Dedifferentiated amniotic fluid mesenchymal stem cell (primary cell): ENCODE results near the gene MDM1.

ENCODE experiments used
- DNase-seq: peaks from one replicate; pipeline ENCODE4 v3.0.0-alpha.2; 2016; ENCODE audit errors: extremely low spot score

The MDM1 gene

DNA sequence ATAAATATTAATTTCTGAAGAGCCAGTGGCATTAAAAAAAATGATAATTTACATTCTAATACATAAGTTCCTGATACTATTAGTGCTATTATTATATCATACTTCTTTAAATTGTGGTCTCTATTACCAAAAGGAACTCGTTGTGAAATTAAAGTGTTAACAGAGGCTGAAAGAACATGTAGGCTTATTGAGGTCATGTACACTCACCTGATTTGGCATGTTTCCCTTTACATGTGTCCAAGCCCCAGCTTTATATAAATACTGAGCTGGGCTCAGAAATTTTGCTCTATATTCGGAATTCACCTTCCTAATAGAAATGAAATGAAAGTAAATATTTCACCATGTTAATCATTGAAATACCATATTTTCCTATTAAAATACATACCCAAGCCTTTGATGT, 11.0 kb downstream of the MDM1 start:
- DNase-seq, result no peak

DNA sequence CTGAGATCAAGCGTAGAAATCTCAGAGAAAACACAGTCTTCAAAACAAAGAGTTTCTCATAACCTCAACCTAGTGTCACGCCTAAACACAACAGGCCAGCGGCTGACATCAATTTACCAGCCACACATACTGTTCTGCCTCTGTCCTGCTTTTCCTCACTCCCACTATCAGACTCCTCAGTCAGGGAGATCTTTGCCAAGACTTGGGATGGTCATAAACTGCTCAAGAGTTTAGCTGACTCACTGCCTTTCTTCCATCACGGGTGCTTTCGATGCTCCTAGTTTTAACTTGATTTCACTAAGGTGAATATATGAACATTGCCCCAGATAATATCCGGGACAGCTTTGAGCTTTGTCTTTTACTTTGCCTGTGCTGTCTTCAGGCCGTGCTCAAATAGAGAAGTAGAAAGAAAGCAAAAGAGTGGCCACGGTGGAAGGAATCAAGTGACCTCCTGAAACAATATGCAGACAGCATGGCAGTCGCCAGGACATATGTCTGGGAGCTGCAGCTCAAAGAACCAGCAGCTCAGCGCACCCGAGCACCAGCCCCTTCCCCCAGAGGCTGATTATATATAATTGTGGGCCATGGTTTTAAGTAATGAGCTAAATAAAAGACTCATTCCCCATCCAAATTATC, 12.1 kb downstream of the MDM1 start:
- peak; percentile 68 for DNase-seq

DNA sequence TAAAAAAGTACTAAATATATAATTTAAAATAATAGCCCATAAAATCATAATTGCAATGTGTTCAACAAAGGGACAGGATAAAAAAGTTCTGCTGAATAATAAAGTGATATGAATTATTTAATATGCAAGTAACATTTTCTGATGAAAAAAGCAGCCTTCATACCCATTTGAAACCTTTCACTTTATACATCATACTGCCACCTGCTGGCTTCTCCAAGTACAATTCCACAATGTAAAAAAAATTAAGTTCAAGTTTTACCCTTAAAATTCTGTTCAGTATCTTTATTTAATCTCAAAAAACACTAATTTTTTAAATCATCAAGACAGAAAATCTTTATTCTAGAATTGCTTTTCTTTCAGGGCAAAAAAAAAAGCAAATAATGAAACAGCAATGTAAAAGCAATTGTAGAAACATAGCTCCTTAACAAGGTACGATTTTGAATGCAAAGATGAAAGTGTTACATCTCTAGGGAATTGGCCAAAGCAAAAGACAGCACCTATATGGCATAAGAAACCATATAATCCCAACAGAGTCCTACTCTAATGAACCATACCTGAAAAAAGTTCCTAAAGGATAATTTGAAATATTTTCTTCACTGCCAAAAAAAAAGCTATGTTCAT, 15.0 kb downstream of the MDM1 start:
- peak; percentile 67 for DNase-seq

DNA sequence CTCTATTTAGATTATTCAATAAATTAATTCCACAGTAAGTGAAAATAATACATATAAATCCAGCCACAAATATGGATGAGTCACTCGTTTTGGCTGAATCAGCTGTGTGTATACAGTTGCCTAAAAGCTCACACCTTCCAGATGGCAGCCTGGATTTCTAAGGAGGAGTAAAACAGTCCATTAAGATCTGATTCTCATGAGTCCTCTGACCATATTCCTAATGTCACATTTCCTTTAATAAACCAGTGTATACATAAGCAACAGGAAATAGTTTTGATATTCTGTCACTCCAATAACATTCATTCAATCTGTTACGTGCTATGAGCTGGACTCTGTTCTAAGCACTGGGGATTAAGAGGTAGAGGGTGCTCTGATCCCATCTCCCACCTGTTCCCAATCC, 21.8 kb downstream of the MDM1 start:
- DNase-seq, result peak; percentile 21

DNA sequence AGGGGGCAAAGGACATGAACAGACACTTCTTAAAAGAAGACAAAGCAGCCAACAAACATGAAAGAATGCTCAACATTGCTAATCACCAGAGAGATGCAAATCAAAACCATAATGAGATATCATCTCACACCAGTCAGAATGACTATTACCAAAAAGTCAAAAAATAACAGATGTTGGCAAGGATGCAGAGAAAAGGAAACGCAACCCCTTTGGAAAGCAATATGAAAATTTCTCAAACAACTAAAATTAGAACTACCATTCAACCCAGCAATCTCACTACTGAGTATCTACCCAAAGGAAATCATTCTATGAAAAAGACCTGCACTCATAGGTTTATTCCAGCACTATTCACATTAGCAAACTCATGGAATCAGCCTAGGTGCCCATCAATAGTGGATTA, 25.6 kb downstream of the MDM1 start:
- no peak for DNase-seq

DNA sequence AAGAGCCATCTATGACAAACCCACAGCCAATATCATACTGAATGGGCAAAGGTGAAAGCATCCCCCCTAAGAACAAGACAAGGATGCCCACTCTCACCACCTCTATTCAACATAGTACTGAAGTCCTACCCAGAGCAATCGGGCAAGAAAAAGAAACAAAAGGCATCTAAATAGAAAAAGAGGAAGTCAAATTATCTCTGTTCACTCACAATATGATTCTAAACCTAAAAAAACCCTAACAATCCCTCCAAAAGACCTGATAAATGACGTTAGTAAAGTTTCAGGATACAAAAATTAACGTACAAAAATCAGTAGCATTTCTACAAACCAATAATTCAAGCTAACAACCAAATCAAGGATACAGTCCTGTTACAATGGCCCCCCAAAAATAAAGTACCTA, 26.9 kb downstream of the MDM1 start:
- no peak for DNase-seq

DNA sequence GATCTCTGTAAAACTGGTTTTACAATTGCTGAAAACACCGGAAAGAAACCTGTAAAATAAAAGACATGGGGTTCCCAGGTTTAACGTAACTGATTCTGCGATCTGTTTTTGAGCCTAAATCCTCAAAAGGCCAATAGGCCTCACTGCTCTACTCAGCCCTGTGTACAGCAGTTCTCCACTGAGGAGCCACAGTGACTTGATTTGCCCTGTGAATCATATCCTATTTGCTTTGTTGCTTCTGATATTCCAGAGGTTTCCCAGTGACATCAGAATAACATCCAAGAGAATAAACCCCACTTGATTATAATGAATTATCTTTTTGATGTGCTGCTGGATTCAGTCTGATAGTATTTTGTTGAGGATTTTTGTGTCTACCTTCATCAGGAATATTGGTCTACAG, 27.5 kb downstream of the MDM1 start:
- DNase-seq, result no peak

DNA sequence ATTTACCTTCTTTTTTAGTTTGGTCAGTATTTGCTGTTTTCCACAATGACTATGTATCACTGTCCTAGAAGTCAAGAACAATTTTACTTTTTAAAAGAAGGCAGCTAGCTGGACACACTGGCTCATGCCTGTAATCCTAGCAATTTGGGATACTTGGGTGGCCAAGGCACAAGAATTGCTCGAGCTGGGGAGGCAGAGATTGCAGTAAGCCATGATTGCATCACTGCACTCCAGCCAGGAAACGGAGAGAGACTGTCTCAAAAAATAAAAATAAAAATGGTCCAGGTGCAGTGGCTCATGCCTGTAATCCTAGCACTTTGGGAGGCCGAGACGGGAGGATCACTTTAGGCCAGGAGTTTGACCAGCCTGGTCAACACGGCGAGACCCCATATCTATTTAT, 28.3 kb downstream of the MDM1 start:
- no peak for DNase-seq

DNA sequence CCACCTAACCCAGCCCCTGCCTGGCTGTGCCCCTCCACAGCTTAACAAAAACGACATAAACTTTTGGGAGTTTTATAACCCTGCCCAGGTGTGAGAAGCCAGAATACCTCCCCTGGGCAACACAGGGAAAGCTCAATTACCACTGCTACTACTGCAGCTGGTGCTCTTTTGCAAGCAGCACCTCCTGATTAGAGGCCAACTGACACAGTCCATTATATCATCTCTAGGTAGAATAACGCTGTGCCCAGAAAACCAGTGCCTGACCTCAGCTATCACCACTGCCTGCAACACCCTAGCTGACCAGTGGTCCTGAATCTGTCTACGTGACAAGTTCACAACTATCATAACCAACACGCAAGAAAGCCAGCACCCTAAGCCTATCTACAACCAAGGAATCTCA, 34.2 kb downstream of the MDM1 start:
- DNase-seq, result no peak

DNA sequence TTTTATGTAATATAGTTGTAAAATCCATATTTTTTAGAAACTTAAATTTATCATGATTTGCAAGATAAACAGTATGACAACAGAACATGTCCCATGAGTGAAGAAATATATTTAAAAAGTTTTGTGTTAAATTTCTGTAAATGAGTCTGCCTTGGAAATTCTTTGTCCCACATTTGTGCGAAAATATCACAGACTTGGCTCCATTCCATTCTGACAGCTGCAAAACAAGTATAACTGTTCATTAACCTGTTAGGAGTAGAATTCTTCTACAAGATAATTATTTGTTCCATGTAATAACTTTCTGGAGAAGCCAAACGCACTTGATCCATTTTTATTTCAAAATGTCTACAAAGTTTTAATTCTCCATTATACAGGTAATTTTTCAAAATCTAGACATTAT, 37.9 kb downstream of the MDM1 start:
- DNase-seq, result no peak

DNA sequence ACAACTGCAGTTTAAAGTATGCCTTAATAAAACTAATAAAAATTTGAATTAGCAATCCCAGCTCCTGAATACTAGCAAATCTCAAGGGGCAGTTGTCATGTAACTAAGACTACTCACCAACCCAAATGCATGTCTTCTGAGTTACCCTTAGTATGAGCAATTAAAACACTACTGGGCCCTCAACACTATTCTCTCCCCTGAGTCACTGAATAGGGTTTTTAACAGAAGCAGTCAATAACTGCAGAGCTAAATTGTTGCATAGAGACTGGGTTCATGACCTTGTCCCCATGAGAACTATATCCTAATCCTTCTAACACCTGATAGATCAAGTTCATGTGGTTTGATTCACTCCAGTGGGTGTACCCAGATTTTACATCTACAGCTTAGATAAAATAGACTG, 38.8 kb downstream of the MDM1 start:
- DNase-seq, result no peak

DNA sequence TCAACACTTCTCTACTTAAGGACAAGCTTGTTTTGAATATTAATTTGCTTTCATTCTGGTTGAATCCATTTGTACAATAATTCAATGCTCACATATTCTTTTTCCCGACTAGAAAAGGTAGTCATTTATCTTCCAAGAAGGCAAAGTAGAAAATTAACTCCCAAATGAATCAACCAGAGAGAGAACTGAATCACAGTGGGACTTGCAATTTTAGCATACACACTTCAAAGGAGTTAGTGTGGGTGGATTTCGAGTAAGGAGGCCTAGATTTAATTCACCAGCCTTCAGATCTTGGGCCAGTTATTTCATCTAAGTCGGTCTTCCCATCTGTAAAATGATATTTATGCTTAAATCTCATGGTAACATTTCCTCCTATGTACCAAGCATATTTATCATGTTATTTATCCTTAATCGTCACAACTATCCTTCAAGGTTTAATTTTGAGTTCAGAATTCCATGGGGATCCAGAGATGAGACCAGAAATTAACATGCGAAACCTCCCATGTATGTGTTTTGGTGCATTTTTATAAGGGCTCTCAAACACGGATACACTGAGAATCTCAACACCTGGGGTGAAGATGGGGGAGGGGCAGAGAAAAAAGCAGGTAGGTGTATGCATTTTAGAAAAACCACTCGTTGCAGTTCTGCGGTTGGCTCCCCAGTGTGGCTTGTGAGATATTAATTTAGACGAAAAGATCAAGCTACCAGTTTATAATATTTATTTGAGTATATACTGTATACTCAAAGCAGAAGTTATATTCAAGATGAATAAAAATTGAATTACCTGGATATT, 39.8 kb downstream of the MDM1 start:
- no peak for DNase-seq

DNA sequence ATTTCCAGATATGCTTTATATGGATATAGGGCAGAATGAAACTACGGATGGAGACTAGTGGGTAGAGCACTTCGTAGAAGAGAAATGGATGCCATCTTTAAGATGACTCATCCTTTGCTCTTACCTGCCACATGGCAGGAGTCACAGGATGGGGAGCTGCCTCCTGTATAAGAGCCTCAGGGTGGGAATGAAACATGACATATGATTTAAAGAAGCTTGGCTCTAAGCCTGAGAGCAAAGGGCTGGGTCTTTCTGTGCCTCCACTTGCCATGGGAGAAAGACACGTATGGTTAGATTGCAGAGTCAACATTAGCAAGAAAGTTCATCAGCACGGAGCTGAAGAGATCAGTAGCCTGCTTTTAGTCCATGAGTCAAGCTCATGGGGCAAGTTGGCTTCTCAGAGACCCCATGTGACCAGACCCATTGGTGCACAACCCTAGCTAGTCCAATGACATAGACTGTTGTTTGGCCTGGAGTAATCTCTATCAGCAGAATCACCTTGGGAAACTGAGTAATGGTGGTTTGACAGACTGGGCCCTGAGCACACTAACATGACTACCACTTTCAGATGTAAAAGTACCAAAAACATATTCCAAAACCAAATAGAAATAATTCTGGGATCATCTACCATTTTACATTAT, 40.6 kb downstream of the MDM1 start:
- no peak for DNase-seq

DNA sequence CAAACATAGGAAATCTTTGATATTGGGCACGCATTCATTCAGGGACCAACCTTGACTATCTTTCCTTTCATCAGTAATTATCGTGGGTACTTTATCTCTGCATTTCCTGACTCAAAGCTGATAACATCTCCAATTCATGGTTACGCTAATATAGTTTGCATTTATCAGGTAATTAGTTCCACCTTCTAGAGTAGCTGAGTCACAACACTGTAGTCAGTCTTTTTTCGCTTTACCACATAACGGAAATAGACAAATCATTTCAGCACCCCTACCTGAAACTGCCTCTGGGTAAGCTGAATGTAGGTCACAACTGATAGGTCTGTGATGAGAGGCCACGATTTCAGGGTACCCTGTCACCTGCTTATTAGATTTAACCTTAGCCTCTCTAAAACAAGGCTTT, 42.0 kb downstream of the MDM1 start:
- no peak for DNase-seq

DNA sequence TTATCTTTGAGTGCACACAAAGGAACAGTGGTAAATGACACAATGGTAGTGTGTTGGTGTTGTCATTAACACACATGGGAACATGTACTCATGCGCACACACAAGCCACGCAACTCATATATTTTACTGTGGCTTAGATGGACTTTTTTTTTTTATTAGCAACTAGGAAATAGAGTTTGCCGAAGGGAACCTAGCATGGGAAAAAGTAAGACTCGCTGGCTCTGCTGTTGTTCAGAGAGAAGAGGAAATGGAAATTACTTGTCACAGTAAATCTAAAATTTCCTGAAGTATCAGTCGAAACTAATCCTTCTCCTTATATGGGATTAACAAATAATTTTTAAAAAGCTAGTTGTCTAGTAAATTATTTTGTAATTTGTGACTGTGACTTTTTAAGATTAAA, 45.1 kb downstream of the MDM1 start:
- no peak for DNase-seq

DNA sequence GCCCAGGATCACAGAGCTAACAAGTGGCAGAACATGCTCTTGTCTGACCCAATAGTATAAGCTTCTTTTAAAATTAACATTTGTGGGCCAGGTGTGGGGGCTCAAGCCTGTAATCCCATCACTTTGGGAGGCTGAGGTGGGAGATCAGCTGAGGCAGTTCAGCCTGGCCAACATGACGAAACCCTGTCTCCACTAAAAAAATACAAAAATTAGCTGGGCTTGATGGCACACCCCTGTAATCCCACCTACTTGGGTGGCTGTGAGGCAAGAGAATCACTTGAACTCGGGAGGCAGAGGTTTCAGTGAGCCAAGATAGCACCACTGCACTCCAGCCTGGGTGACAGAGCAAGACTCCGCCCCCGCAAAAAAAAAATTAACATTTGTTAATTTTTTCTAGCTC, 45.8 kb downstream of the MDM1 start:
- DNase-seq, result no peak

DNA sequence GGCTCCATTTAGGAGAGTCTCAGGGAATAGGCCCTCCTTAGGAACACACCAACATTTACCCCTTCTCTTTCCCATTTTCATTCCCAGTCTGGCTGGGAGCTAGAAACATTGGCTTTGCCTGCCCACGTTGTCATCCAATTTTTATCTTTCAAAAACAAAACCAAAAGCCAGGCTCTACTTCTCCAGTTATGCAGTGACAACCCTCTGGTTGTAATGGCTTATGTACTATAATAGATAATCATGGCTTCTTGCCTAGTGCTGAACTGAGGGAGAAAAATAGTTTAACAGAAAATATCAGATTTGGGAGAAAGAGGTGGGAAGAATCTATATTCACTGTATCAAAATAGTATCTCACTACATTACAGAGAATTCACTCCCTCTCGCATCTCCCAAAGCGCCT, 46.6 kb downstream of the MDM1 start:
- no peak for DNase-seq

DNA sequence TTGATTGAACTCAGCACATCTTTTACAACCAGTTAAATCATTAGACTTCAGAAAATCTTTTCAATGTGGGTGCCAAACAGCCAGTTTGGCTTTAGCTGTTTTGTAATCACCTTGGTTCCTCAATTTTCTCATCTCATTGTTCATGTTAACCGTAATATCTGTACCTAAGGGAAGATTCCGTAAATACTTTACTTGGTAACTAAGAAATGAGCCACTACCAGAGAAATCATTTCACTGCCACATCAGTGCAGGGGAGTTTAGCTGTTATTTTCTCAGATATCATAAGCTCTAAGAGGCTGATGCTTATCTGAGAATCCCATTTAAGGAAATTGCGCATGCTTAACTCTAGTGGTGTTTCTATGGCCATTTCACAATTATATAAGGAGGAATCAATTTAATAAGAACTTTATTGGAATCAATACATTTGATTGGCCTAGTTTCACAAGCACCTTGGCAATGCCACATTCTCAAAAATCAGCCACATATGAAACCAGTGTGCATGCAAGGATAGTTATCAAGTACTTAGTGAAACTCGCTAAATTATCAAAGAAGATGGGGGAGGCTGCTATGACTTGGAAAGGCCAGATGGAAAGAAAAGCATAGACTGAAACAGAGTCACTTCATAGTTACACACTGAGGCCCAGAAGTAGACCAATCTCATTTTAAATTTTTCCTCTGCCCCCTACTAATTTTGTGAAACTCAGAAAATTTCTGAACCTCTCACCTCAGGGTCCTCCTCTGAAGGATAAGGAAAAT, 50.7 kb downstream of the MDM1 start:
- no peak for DNase-seq

DNA sequence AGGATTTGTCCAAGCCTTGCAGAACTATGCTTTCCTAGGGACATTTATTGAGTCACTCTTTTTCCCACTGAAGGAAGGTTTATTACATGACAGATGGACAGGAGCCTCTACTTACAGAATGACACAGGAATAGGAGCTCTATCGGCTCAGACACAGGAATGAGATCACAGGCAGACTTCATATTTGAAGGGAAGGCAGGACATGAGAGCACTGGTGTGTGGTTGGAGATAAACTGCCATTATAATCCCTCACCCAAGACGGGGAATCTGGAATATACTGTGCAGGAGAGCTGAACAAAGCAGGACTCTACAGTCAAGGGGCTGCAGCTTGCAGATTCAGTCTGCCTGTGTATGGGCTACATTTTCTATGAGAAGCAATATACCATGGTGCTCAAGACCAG, 51.9 kb downstream of the MDM1 start:
- DNase-seq, result no peak

DNA sequence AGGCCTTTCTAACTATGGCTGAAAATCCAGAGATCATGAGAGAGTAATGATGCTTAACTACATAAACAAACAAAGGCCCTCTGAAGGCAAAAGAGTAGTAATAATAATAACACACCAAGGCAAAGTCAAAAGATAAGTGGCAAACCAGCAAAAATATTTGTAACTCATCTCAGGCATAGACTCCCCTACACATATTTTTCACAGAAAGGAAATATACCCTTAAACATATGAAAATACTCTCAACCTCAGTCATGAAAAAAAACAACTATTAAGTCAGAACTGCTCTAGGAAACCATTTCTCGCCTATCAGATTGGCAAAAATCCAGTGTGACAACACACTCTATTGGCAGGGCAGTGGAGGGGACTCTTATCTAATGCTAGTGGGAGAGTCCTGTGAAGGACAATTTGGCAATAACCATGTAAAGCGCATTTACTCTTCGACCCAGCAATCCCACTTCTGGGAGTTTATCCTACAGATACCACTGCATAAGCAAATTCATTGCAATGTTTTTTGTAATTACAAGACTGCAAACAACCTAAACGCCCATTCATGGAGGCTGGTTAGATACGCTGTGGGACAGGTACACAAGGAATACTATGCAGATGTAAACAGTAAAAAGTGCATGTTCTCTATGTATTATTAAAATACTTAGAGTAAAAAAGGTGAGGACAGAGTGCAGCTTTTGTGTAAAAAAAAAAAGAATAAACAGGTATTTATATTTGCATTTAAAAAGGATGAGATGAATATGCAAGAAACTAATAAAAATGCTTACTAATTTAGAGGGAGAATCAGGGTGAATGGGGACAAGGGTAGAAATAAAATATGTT, 52.7 kb downstream of the MDM1 start:
- no peak for DNase-seq

DNA sequence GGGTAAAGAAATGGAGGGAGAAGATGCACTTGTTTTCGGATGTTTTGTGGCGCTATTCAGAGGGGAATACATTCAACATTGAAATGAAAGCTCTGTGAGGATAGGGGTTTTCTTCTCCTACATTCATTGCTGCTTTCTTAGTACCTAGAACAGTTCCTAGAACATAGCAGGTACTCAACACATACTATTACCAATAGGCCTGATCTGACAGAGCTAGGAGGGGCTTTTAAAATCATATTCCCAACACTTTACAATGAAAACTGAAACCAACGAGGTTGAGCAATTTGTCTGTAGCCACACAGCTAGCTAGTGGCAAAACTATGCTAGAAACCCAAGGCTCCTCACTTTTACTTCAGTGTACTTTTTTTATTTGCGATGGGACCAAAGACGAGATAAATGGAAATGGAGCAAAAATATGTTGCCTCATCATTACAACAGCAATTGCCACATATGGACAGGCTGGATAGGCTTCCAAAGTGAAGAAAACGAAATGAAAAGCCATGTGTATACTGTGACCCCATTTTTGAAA, 55.7 kb downstream of the MDM1 start:
- no peak for DNase-seq
